ENCODE data around the gene ZNF281.
A peak's percentile ranks its signal among the peaks of the same experiment; 100 is the strongest.

The ZNF281 gene

GRCh38 chr1:200391747-200392146, 18.1 kb downstream of the ZNF281 start:
- H3K9ac ChIP-seq (ENCODE audit: low read length): no peak overlapping the region
- H3K9me3 ChIP-seq (ENCODE audit: control insufficient read depth, insufficient read depth, low read depth, low read length): no peaks in the 10 kb centered on the region
- peak overlapping the region; percentile 52; the same call in 1 of the 2 replicates for H3K27ac ChIP-seq (ENCODE audit: low read depth, low read length)
- peak overlapping the region; percentile 14; the same call in 1 of the 2 replicates for H3K4me3 ChIP-seq (ENCODE audit: low read depth, low read length)
- no peaks in the 10 kb centered on the region for H3K36me3 ChIP-seq (ENCODE audit: control insufficient read depth, insufficient read depth, low read length)
- H3K27me3 ChIP-seq (ENCODE audit: control insufficient read depth, insufficient read depth, low read length): no peaks in the 10 kb centered on the region
- peaks cover 49% of the 10 kb centered on the region for H3K4me1 ChIP-seq (ENCODE audit: control insufficient read depth, insufficient read depth, low read length)

DNA sequence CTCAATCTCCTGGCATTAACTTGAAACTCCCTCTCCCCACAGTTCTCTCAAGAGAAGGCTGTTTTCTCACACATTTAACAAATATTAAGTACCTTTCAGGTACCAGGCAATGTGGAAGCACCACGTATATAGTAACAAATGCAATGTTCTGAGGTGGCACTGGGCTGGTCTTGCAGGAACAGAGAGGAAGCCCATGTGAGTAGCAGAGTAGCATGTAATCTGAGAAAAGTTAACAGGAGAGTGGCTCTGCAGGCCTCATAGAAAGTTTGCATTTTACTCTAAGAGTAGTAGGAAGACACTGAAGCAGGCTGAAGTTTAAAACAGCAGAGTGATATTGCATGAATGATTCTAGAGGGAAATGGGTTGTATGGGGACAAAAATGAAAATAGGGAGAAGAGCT, 21.0 kb downstream of the ZNF281 start:
- Histone ChIP-seq H3K9me3 (ENCODE audit: control insufficient read depth, insufficient read depth, low read depth, low read length) (no peaks in the 10 kb centered on the region), H3K4me1 (ENCODE audit: control insufficient read depth, insufficient read depth, low read length) (peaks cover 31% of the 10 kb centered on the region), H3K9ac (ENCODE audit: low read length) (no peak overlapping the region), H3K36me3 (ENCODE audit: control insufficient read depth, insufficient read depth, low read length) (no peaks in the 10 kb centered on the region), H3K4me3 (ENCODE audit: low read depth, low read length) (no peak overlapping the region), H3K27me3 (ENCODE audit: control insufficient read depth, insufficient read depth, low read length) (no peaks in the 10 kb centered on the region), H3K27ac (ENCODE audit: low read depth, low read length) (peak overlapping the region; percentile 7; the same call in 1 of the 2 replicates)

GRCh38 chr1:200386416-200386815, 23.4 kb downstream of the ZNF281 start:
- H3K36me3 ChIP-seq (ENCODE audit: control insufficient read depth, insufficient read depth, low read length): no peaks in the 10 kb centered on the region
- peaks cover 15% of the 10 kb centered on the region for H3K4me1 ChIP-seq (ENCODE audit: control insufficient read depth, insufficient read depth, low read length)
- no peak overlapping the region for H3K4me3 ChIP-seq (ENCODE audit: low read depth, low read length)
- H3K9me3 ChIP-seq (ENCODE audit: control insufficient read depth, insufficient read depth, low read depth, low read length): no peaks in the 10 kb centered on the region
- H3K27ac ChIP-seq (ENCODE audit: low read depth, low read length): no peak overlapping the region
- H3K9ac ChIP-seq (ENCODE audit: low read length): no peak overlapping the region
- no peaks in the 10 kb centered on the region for H3K27me3 ChIP-seq (ENCODE audit: control insufficient read depth, insufficient read depth, low read length)

DNA sequence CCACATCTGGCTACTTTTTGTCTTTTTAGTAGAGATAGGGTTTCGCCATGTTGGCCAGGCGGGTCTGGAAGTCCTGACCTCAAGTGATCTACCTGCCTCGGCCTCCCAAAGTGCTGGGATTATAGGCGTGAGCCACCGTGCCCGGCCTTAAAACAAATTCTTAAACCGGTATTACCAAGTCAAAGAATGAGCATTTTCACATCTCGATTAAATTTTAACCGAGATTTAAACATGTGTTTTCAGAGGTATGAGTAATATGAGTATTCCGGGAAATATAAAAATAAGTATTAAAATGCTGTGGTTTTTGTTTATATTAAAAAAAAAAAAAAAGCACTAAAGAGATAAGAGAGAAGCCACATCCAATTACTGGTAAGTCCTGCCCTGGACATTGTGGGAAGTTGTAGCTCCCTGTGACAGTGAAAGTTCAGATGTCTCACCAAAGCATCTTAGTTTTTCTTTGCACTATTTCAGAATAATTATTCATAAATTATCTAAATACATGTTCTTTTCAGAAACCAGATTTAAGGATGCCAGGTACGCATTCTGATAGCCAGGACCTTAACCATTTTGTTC, 24.9 kb downstream of the ZNF281 start:
- Histone ChIP-seq H3K36me3 (ENCODE audit: control insufficient read depth, insufficient read depth, low read length) (no peaks in the 10 kb centered on the region), H3K27ac (ENCODE audit: low read depth, low read length) (no peak overlapping the region)

GRCh38 chr1:200381256-200381984, 28.4 kb downstream of the ZNF281 start:
- H3K27ac ChIP-seq (ENCODE audit: low read depth, low read length): no peak overlapping the region
- no peaks in the 10 kb centered on the region for H3K36me3 ChIP-seq (ENCODE audit: control insufficient read depth, insufficient read depth, low read length)
- H3K9ac ChIP-seq (ENCODE audit: low read length): no peak overlapping the region
- peaks cover 12% of the 10 kb centered on the region for H3K4me1 ChIP-seq (ENCODE audit: control insufficient read depth, insufficient read depth, low read length)
- H3K9me3 ChIP-seq (ENCODE audit: control insufficient read depth, insufficient read depth, low read depth, low read length): no peaks in the 10 kb centered on the region
- H3K4me3 ChIP-seq (ENCODE audit: low read depth, low read length): no peak overlapping the region
- H3K27me3 ChIP-seq (ENCODE audit: control insufficient read depth, insufficient read depth, low read length): no peaks in the 10 kb centered on the region

More for the DNA sequence above, 24.9 kb downstream of the ZNF281 start:
- Histone ChIP-seq H3K9me3 (ENCODE audit: control insufficient read depth, insufficient read depth, low read depth, low read length) (no peaks in the 10 kb centered on the region), H3K4me1 (ENCODE audit: control insufficient read depth, insufficient read depth, low read length) (peaks cover 9% of the 10 kb centered on the region), H3K4me3 (ENCODE audit: low read depth, low read length) (no peak overlapping the region), H3K9ac (ENCODE audit: low read length) (no peak overlapping the region), H3K27me3 (ENCODE audit: control insufficient read depth, insufficient read depth, low read length) (no peaks in the 10 kb centered on the region)

- peaks cover 15% of the 10 kb centered on the region for H3K4me1 ChIP-seq (ENCODE audit: control insufficient read depth, insufficient read depth, low read length)
- no peak overlapping the region for H3K27ac ChIP-seq (ENCODE audit: low read depth, low read length)
- no peaks in the 10 kb centered on the region for H3K9me3 ChIP-seq (ENCODE audit: control insufficient read depth, insufficient read depth, low read depth, low read length)
- no peaks in the 10 kb centered on the region for H3K27me3 ChIP-seq (ENCODE audit: control insufficient read depth, insufficient read depth, low read length)
- H3K36me3 ChIP-seq (ENCODE audit: control insufficient read depth, insufficient read depth, low read length): no peaks in the 10 kb centered on the region
- no peak overlapping the region for H3K9ac ChIP-seq (ENCODE audit: low read length)
- no peak overlapping the region for H3K4me3 ChIP-seq (ENCODE audit: low read depth, low read length)
Observed at GRCh38 chr1:200380589-200381021, 29.2 kb downstream of the ZNF281 start.

GRCh38 chr1:200379940-200380588, 29.8 kb downstream of the ZNF281 start:
- Histone ChIP-seq H3K9ac (ENCODE audit: low read length) (no peak overlapping the region), H3K4me1 (ENCODE audit: control insufficient read depth, insufficient read depth, low read length) (peaks cover 20% of the 10 kb centered on the region), H3K36me3 (ENCODE audit: control insufficient read depth, insufficient read depth, low read length) (no peaks in the 10 kb centered on the region), H3K9me3 (ENCODE audit: control insufficient read depth, insufficient read depth, low read depth, low read length) (no peaks in the 10 kb centered on the region), H3K27ac (ENCODE audit: low read depth, low read length) (no peak overlapping the region), H3K27me3 (ENCODE audit: control insufficient read depth, insufficient read depth, low read length) (no peaks in the 10 kb centered on the region), H3K4me3 (ENCODE audit: low read depth, low read length) (no peak overlapping the region)

- Histone ChIP-seq H3K27me3 (ENCODE audit: control insufficient read depth, insufficient read depth, low read length) (no peaks in the 10 kb centered on the region), H3K9ac (ENCODE audit: low read length) (no peak overlapping the region), H3K4me3 (ENCODE audit: low read depth, low read length) (no peak overlapping the region), H3K4me1 (ENCODE audit: control insufficient read depth, insufficient read depth, low read length) (peaks cover 27% of the 10 kb centered on the region), H3K9me3 (ENCODE audit: control insufficient read depth, insufficient read depth, low read depth, low read length) (no peaks in the 10 kb centered on the region), H3K36me3 (ENCODE audit: control insufficient read depth, insufficient read depth, low read length) (no peaks in the 10 kb centered on the region), H3K27ac (ENCODE audit: low read depth, low read length) (no peak overlapping the region)
Observed at GRCh38 chr1:200379432-200379757, 30.4 kb downstream of the ZNF281 start.

- no peaks in the 10 kb centered on the region for H3K27me3 ChIP-seq (ENCODE audit: control insufficient read depth, insufficient read depth, low read length)
- no peak overlapping the region for H3K27ac ChIP-seq (ENCODE audit: low read depth, low read length)
- H3K9ac ChIP-seq (ENCODE audit: low read length): no peak overlapping the region
- H3K4me1 ChIP-seq (ENCODE audit: control insufficient read depth, insufficient read depth, low read length): peaks cover 40% of the 10 kb centered on the region
- no peaks in the 10 kb centered on the region for H3K9me3 ChIP-seq (ENCODE audit: control insufficient read depth, insufficient read depth, low read depth, low read length)
- no peak overlapping the region for H3K4me3 ChIP-seq (ENCODE audit: low read depth, low read length)
- H3K36me3 ChIP-seq (ENCODE audit: control insufficient read depth, insufficient read depth, low read length): no peaks in the 10 kb centered on the region
Observed at GRCh38 chr1:200378096-200378495, 31.7 kb downstream of the ZNF281 start.

- H3K9me3 ChIP-seq (ENCODE audit: control insufficient read depth, insufficient read depth, low read depth, low read length): no peaks in the 10 kb centered on the region
- H3K9ac ChIP-seq (ENCODE audit: low read length): no peak overlapping the region
- H3K27ac ChIP-seq (ENCODE audit: low read depth, low read length): no peak overlapping the region
- H3K36me3 ChIP-seq (ENCODE audit: control insufficient read depth, insufficient read depth, low read length): no peaks in the 10 kb centered on the region
- no peak overlapping the region for H3K4me3 ChIP-seq (ENCODE audit: low read depth, low read length)
- H3K27me3 ChIP-seq (ENCODE audit: control insufficient read depth, insufficient read depth, low read length): no peaks in the 10 kb centered on the region
- H3K4me1 ChIP-seq (ENCODE audit: control insufficient read depth, insufficient read depth, low read length): peaks cover 56% of the 10 kb centered on the region
Observed at GRCh38 chr1:200376528-200376927, 33.3 kb downstream of the ZNF281 start.
